A204.1 (cell line): Measurements from ENCODE around the gene SESN2.
"Not testable (repeated sequence)": the region's sequence is repeated elsewhere in the genome, so short reads cannot be mapped to it uniquely, and the experiment has no call there.

Experiments used
- FAIRE-seq: peaks from 2 replicates; lab custom pipeline; 2012; peaks lifted over from hg19 to GRCh38; lab: Jason Lieb, UNC

The SESN2 gene

GRCh38 chr1:28290851-28291250, 31.5 kb downstream of the SESN2 start:
- no peak for FAIRE-seq

DNA sequence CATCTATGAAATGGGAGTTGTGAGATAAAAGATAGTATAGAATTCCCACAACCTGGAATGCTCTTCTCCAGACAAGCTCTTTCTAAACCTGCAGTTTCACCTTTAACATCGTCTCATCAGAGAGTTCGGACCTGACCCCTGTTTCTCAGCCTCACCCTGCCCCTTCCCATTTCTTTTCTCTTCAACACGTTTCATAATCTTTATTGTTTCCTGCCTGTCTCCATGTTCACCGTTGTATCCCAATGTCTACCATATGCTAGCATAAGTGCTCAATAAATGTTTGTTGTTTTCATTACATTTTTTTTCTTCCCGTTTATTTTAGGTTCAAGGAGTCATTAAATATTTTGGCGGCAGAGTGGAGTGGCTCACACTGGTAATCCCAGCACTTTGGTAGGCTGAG, 32.4 kb downstream of the SESN2 start:
- FAIRE-seq, result no peak

DNA sequence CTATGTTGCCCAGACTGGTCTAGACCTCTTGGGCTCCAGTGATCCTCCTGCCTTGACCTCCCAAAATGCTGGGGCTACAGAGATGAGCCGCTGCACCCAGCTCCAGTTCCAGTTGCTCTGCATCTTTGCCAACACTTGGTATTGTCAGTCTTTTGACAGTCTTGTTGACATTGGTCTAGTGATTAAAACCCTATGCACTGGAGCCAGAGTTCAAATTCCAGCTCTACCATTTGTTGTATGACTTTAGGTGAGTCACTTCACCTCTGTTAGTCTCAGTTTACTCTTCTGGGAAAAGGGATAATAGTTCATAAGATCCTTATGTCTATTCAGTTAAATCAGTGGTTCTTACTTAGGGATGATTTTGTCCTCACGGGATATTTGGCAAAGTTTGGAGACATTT, 36.6 kb downstream of the SESN2 start:
- no peak for FAIRE-seq

- no peak for FAIRE-seq
These were observed 37.3 kb downstream of the SESN2 start for GRCh38 chr1:28296401-28297261.

DNA sequence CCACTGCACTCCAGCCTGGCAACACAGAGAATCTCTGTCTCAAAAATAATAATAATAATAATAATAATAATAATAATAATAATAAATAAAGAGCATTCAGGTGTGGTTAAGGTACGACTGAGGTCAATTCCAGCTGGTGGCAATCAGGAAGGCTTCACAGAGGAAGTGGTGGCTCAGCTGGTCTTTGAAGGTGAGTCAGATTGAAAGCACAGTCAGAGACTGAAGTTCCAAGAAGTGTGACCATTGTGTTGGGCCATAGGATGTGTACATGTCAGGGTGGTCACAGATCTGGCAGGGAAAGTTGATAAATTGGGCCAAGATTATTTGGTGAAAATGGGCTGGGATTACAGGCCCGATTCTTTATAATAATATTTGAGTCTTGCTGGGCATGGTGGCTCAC, 38.5 kb downstream of the SESN2 start:
- FAIRE-seq, result no peak

- FAIRE-seq, result no peak
These were observed 39.1 kb downstream of the SESN2 start for GRCh38 chr1:28298438-28298837.

GRCh38 chr1:28301368-28302174, 42.3 kb downstream of the SESN2 start:
- FAIRE-seq, result no peak

DNA sequence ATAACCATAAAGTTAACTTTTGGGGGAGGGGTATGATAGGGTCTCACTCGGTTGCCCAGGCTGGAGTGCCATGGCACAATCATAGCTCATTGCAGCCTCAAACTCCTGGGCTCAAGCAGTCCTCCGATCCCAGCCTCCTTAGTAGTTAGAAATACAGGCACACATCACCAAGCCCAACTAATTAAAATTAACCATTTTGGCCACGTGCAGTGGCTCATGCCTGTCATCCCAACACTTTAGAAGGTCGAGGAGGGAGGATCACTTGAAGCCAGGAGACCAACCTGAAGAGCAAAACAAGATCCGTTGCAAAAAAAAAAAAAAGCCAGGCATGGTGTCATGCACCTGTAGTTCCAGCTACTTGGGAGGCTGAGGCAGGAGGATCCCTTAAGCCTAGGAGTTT, 42.9 kb downstream of the SESN2 start:
- no peak for FAIRE-seq

GRCh38 chr1:28306301-28306949, 47.1 kb downstream of the SESN2 start:
- no peak for FAIRE-seq

GRCh38 chr1:28308750-28309149, 49.4 kb downstream of the SESN2 start:
- FAIRE-seq, result no peak

- no peak for FAIRE-seq
These were observed 50.4 kb downstream of the SESN2 start for GRCh38 chr1:28309702-28310101.

- no peak for FAIRE-seq
These were observed 54.6 kb downstream of the SESN2 start for GRCh38 chr1:28313702-28314546.

DNA sequence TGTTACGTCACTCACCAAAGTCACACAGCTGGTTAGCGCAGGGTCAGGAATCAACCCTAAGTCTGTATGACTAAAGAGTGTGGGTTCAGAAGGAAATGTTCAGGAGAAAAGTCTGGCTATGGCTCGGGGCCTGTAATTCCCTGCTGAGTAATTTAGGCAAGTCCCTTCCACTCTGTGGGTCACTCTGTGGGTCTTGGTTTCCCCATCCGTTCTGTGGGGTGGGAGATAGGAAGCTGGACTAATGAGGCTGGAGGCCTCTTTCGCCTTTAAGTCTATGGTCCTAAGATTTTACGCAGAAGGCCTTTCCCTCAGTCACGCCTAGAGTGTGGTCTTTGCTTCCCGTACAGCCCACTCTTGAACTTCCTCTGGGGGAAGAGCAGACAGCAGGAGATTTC, 55.2 kb downstream of the SESN2 start:
- FAIRE-seq, result no peak

DNA sequence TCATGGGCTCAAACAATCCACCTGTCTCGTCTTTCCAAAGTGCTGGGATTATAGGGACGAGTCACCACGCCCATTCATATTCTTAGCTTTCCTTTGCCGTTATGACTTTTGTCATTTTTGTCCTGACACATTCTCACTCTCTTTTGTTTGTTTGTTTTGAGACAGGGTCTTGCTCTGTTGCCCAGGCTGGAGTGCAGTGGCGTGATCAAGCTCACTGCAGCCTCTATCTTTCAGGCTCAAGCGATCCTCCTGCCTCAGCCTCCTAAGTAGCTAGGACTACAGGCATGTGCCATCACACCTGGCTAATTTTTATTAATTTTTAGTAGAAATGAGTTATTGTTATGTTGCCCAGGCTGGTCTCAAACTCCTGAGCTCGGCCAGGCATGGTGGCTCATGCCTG, 57.7 kb downstream of the SESN2 start:
- FAIRE-seq, result no peak

- no peak for FAIRE-seq
These were observed 62.9 kb downstream of the SESN2 start for GRCh38 chr1:28322194-28322593.

GRCh38 chr1:28323720-28324119, 64.4 kb downstream of the SESN2 start:
- FAIRE-seq, result no peak

DNA sequence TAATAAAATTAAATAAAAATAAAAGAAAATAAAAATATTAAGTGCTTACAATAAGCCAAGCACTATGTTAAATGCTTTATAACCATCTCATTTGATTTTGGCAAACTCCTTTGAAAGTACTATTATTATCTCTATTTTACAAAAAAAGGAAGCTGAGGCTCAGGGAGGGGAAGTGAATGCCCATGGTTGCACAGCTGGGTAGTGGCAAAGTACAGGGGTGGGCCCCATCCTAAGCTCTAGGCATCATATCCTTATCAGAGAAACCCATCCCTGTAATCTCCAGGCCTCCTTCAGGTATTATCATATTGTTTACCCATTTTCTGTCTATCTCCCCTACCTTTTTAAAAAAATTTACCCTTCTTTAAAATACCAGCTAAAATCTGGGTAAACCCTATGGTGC, 67.2 kb downstream of the SESN2 start:
- FAIRE-seq, result no peak

GRCh38 chr1:28326984-28327383, 67.7 kb downstream of the SESN2 start:
- FAIRE-seq, result no peak

GRCh38 chr1:28327431-28327830, 68.1 kb downstream of the SESN2 start:
- not testable (repeated sequence) for FAIRE-seq

- FAIRE-seq, result no peak
These were observed 68.9 kb downstream of the SESN2 start for GRCh38 chr1:28328228-28328648.

DNA sequence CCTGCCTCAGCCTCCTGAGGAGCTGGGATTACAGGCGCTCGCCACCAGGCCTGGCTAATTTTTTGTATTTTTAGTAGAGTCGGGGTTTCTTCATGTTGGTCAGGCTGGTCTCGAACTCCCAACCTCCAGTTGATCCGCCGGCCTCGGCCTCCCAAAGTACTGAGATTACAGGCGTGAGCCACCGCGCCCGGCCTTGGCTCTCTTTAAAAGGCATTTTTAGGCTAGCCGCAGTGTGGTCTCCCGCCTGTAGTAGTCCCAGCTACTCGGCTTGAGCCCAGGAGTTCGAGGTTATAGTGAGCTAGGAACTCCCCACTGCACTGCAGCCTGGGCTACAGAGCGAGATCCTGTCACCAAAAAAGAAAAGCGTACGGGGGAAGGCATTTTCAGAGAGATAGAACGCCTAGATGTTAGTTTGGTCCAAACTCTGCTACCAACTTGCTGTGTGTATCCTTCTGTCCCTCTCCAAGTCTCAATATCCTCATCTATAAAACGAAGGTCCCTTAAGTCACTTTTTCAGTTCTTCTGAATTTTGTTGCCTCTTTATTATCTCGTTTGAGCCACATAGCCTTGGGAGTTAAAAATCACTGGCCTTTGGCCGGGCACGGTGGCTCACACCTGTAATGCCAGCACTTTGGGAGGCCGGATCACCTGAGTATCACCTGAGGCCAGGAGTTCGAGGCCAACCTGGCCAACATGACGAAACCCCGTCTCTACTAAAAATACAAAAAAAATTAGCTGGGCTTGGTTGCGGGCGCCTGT, 70.3 kb downstream of the SESN2 start:
- FAIRE-seq, result no peak
